Measurements from ENCODE around the gene AJUBA. TPM values are rescaled to one million over a fixed set of nuclear protein-coding genes. Genes with fewer than 3 reads are reported as not detected.

The AJUBA gene
- total and polyA plus RNA-seq, 4 experiments from 2014 or later = 0.30 to 3.9 (median 2.1) TPM

DNA sequence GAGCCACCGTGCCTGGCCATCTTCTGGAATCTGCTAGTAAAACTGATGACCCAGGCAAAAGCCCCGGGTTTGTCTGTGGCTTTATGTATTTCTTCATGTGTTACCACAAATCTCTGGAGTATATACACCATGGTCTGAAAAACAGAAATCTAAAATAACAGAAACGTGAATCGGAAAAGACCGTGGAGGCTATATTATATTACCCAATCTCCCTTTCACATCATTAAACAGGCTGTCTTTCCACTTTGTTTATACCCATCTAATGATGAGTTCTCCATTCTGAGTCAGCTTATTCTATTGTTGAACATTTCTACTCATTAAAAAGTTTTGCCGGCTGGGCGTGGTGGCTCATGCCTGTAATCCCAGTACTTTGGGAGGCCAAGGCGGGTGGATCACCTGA is 9.5 kb upstream of the AJUBA start:
- intact Hi-C loops (cut with micrococcal nuclease) = no loop called here
- H3K27me3 ChIP-seq (ENCODE audit: insufficient read depth, low read length) = no peaks in the 10 kb centered on the region
- Mint-ChIP-seq H3K4me3 (no peak overlapping the region), H3K27me3 (no peaks in the 10 kb centered on the region), H3K27ac (no peak overlapping the region), H3K4me1 (peaks cover 0 to under 1% (median 0%) of the 10 kb centered on the region in 4 donors), H3K9me3 (peaks cover 0 to 3% (median 0%) of the 10 kb centered on the region in 8 donors), H3K36me3 (peaks cover 10 to 18% of the 10 kb centered on the region in 2 donors)
- H3K27ac ChIP-seq (ENCODE audit: low read depth, low read length) = no peak overlapping the region
- no peak overlapping the region for H3K4me3 ChIP-seq (ENCODE audit: low read length in 2 of 2)
- ChIA-PET POLR2A (ENCODE audit: partially characterized antibody) (no interaction called here), CTCF (ENCODE audit: partially characterized antibody) (interaction anchor here (0.8 to 38.6 kb wide), 5 partner anchors 9 to 68 kb away, joined by 3 to 1070 read pairs (median 8); partner anchors contain the start of gene CDH24)
- no peaks in the 10 kb centered on the region for H3K36me3 ChIP-seq (ENCODE audit: insufficient read depth, low read length)
- no peak for DNase-seq
- no peaks in the 10 kb centered on the region for H3K4me1 ChIP-seq (ENCODE audit: insufficient read depth, low read length)
- no peaks in the 10 kb centered on the region for H3K9me3 ChIP-seq (ENCODE audit: control insufficient read depth in 1 of 2, low read length in 2 of 2)

GRCh38 chr14:22987291-22987690 is 4.9 kb upstream of the AJUBA start:
- Mint-ChIP-seq H3K4me3 (no peak overlapping the region), H3K27ac (no peak overlapping the region)
- DNase-seq = no peak

DNA sequence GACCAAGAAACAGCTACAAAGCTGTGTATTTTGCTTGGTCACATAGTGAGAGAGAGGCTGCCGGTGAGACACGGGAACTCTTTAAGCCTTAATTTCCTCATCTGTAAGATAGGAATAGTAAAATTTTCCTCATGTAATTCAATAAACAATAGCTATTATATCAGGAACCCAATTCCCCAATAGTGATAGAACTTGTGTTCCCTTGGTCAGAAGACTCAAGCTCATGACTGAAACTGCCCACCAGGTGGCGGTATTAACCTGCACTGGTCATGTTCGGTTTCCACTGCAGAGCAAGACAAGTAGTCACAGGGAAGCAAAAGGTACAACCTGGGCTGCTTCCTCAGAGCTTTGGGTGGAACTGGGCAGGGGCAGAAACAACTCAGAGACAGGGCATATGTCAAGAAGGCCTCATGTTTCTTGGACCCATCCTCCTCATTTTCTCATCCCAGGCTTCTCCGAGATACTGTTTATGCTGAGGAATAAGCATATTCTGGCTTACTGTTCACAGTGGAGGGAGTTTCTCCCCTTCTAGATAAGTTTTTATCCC is 4.2 kb upstream of the AJUBA start:
- CTCF ChIA-PET (ENCODE audit: partially characterized antibody) = interaction anchor here (0.6 to 38.6 kb wide), 50 partner anchors 9 to 415 kb away, joined by 3 to 1070 read pairs (median 4); partner anchors contain the start of genes ACIN1, C14orf119, CDH24 and DAD1

More at GRCh38 chr14:22987291-22987690, 4.9 kb upstream of the AJUBA start:
- H3K4me3 ChIP-seq (ENCODE audit: low read length in 2 of 2) = no peak overlapping the region
- ChIA-PET POLR2A (ENCODE audit: partially characterized antibody) (interaction anchor here (1.1 to 3.5 kb wide), 6 partner anchors 20 to 435 kb away, joined by 3 to 82 read pairs (median 7); partner anchors contain the start of genes CDH24 and PSMB5), CTCF (ENCODE audit: partially characterized antibody) (interaction anchor here (0.8 to 38.6 kb wide), 25 partner anchors 8 to 200 kb away, joined by 3 to 1070 read pairs (median 8); partner anchors contain the start of genes CDH24, HAUS4, PRMT5 and PSMB11)
- Mint-ChIP-seq H3K4me1 (peaks cover 0 to 4% (median 0%) of the 10 kb centered on the region in 4 donors), H3K9me3 (peaks cover 0 to 3% (median 0%) of the 10 kb centered on the region in 8 donors), H3K36me3 (peaks cover 3 to 17% of the 10 kb centered on the region in 2 donors), H3K27me3 (no peaks in the 10 kb centered on the region)
- no peaks in the 10 kb centered on the region for H3K27me3 ChIP-seq (ENCODE audit: insufficient read depth, low read length)
- no peaks in the 10 kb centered on the region for H3K9me3 ChIP-seq (ENCODE audit: control insufficient read depth in 1 of 2, low read length in 2 of 2)
- H3K27ac ChIP-seq (ENCODE audit: low read depth, low read length) = no peak overlapping the region
- no peaks in the 10 kb centered on the region for H3K36me3 ChIP-seq (ENCODE audit: insufficient read depth, low read length)
- intact Hi-C loops (cut with micrococcal nuclease) = loop anchor here (2.0 kb wide), 1 partner anchor 200 kb away; no protein-coding TSS in a partner anchor
- peaks cover 8% of the 10 kb centered on the region for H3K4me1 ChIP-seq (ENCODE audit: insufficient read depth, low read length)

GRCh38 chr14:22985894-22986507 is 3.6 kb upstream of the AJUBA start:
- DNase-seq = no peak
- CTCF ChIA-PET (ENCODE audit: partially characterized antibody) = interaction anchor here (0.6 to 38.6 kb wide), 50 partner anchors 9 to 415 kb away, joined by 3 to 1070 read pairs (median 4); partner anchors contain the start of genes ACIN1, C14orf119, CDH24 and DAD1
- H3K27ac Mint-ChIP-seq = no peak overlapping the region

More for the DNA sequence above, 4.2 kb upstream of the AJUBA start:
- H3K27me3 ChIP-seq (ENCODE audit: insufficient read depth, low read length) = no peaks in the 10 kb centered on the region
- no peaks in the 10 kb centered on the region for H3K9me3 ChIP-seq (ENCODE audit: control insufficient read depth in 1 of 2, low read length in 2 of 2)
- H3K4me1 Mint-ChIP-seq = peaks cover 0 to 4% (median 0%) of the 10 kb centered on the region in 4 donors
- H3K4me3 ChIP-seq (ENCODE audit: low read length in 2 of 2) = no peak overlapping the region
- H3K27ac Mint-ChIP-seq = peak overlapping the region in 1 of 7 donors; percentile 41
- DNase-seq = peak; percentile 80 to 86 (median 81)
- H3K27me3 Mint-ChIP-seq = no peaks in the 10 kb centered on the region
- H3K4me3 Mint-ChIP-seq = no peak overlapping the region
- H3K4me1 ChIP-seq (ENCODE audit: insufficient read depth, low read length) = peaks cover 8% of the 10 kb centered on the region
- peaks cover 3 to 16% of the 10 kb centered on the region in 2 donors for H3K36me3 Mint-ChIP-seq
- peaks cover 0 to 3% (median 0%) of the 10 kb centered on the region in 8 donors for H3K9me3 Mint-ChIP-seq
- H3K36me3 ChIP-seq (ENCODE audit: insufficient read depth, low read length) = no peaks in the 10 kb centered on the region
- POLR2A ChIA-PET (ENCODE audit: partially characterized antibody) = interaction anchor here (0.8 to 3.5 kb wide), 12 partner anchors 8 to 434 kb away, joined by 3 to 82 read pairs (median 5); partner anchors contain the start of genes CDH24 and PSMB5
- intact Hi-C loops (cut with micrococcal nuclease) = loop anchor here (1.0 to 2.0 kb wide), 4 partner anchors 49 to 429 kb away; no protein-coding TSS in a partner anchor
- no peak overlapping the region for H3K27ac ChIP-seq (ENCODE audit: low read depth, low read length)

GRCh38 chr14:22984959-22985658 is 2.8 kb upstream of the AJUBA start:
- peaks cover 0 to 8% (median 2%) of the 10 kb centered on the region in 4 donors for H3K4me1 Mint-ChIP-seq
- H3K9me3 Mint-ChIP-seq = peaks cover 0 to 3% (median 0%) of the 10 kb centered on the region in 8 donors
- ChIA-PET CTCF (ENCODE audit: partially characterized antibody) (interaction anchor here (1.1 to 38.6 kb wide), 13 partner anchors 10 to 414 kb away, joined by 3 to 1070 read pairs (median 20); partner anchors contain the start of genes CDH24, DAD1, HAUS4 and PRMT5), POLR2A (ENCODE audit: partially characterized antibody) (interaction anchor here (0.6 to 4.1 kb wide), 5 partner anchors 10 to 272 kb away, joined by 4 to 82 read pairs (median 9); partner anchors contain the start of gene CDH24)
- no peaks in the 10 kb centered on the region for H3K27me3 Mint-ChIP-seq
- H3K36me3 ChIP-seq (ENCODE audit: insufficient read depth, low read length) = no peaks in the 10 kb centered on the region
- intact Hi-C loops (cut with micrococcal nuclease) = loop anchor here (5.0 kb wide), 1 partner anchor 113 kb away; the partner anchor contains the start of gene LRP10
- no peak overlapping the region for H3K4me3 ChIP-seq (ENCODE audit: low read length in 2 of 2)
- no peaks in the 10 kb centered on the region for H3K9me3 ChIP-seq (ENCODE audit: control insufficient read depth in 1 of 2, low read length in 2 of 2)
- H3K4me1 ChIP-seq (ENCODE audit: insufficient read depth, low read length) = peaks cover 17% of the 10 kb centered on the region
- peak overlapping the region in 2 of 7 donors; percentile 2 to 14 for H3K27ac Mint-ChIP-seq
- H3K36me3 Mint-ChIP-seq = peaks cover 2 to 15% of the 10 kb centered on the region in 2 donors
- H3K27me3 ChIP-seq (ENCODE audit: insufficient read depth, low read length) = no peaks in the 10 kb centered on the region
- H3K27ac ChIP-seq (ENCODE audit: low read depth, low read length) = no peak overlapping the region
- peak overlapping the region in 1 of 8 donors; percentile 2 for H3K4me3 Mint-ChIP-seq
- no peak for DNase-seq

More at GRCh38 chr14:22985894-22986507, 3.6 kb upstream of the AJUBA start:
- Mint-ChIP-seq H3K27me3 (no peaks in the 10 kb centered on the region), H3K9me3 (peaks cover 0 to 3% (median 0%) of the 10 kb centered on the region in 8 donors), H3K36me3 (peaks cover 3 to 16% of the 10 kb centered on the region in 2 donors), H3K4me1 (peaks cover 0 to 4% (median 0%) of the 10 kb centered on the region in 4 donors), H3K4me3 (no peak overlapping the region)
- Histone ChIP-seq H3K27ac (ENCODE audit: low read depth, low read length) (no peak overlapping the region), H3K4me1 (ENCODE audit: insufficient read depth, low read length) (peaks cover 11% of the 10 kb centered on the region), H3K36me3 (ENCODE audit: insufficient read depth, low read length) (no peaks in the 10 kb centered on the region), H3K9me3 (ENCODE audit: control insufficient read depth in 1 of 2, low read length in 2 of 2) (no peaks in the 10 kb centered on the region), H3K27me3 (ENCODE audit: insufficient read depth, low read length) (no peaks in the 10 kb centered on the region), H3K4me3 (ENCODE audit: low read length in 2 of 2) (no peak overlapping the region)
- POLR2A ChIA-PET (ENCODE audit: partially characterized antibody) = interaction anchor here (0.8 to 3.5 kb wide), 12 partner anchors 9 to 433 kb away, joined by 3 to 82 read pairs (median 5); partner anchors contain the start of genes CDH24 and PSMB5
- intact Hi-C loops (cut with micrococcal nuclease) = loop anchor here (1.0 to 2.0 kb wide), 4 partner anchors 49 to 429 kb away; no protein-coding TSS in a partner anchor

- peak in 3 of 5 donors; percentile 9 to 13 (median 10) for DNase-seq
- Histone ChIP-seq H3K9me3 (ENCODE audit: control insufficient read depth in 1 of 2, low read length in 2 of 2) (no peaks in the 10 kb centered on the region), H3K4me1 (ENCODE audit: insufficient read depth, low read length) (peaks cover 19% of the 10 kb centered on the region), H3K27me3 (ENCODE audit: insufficient read depth, low read length) (no peaks in the 10 kb centered on the region), H3K36me3 (ENCODE audit: insufficient read depth, low read length) (no peaks in the 10 kb centered on the region), H3K4me3 (ENCODE audit: low read length in 2 of 2) (peak overlapping the region; percentile 40 to 76), H3K27ac (ENCODE audit: low read depth, low read length) (peak overlapping the region; percentile 11)
- Mint-ChIP-seq H3K9me3 (no peaks in the 10 kb centered on the region), H3K27ac (peak overlapping the region in 2 of 7 donors; percentile 34 to 52), H3K4me3 (peak overlapping the region in 4 of 8 donors; percentile 79 to 83 (median 82)), H3K27me3 (no peaks in the 10 kb centered on the region), H3K4me1 (peaks cover 3 to 14% (median 6%) of the 10 kb centered on the region in 4 donors), H3K36me3 (peaks cover 0 to 2% of the 10 kb centered on the region in 2 donors)
- POLR2A ChIA-PET (ENCODE audit: partially characterized antibody) = interaction anchor here (0.6 to 4.1 kb wide), 18 partner anchors 8 to 425 kb away, joined by 3 to 30 read pairs (median 5); partner anchors contain the start of genes ACIN1, C14orf119, DAD1 and HAUS4
- CTCF ChIA-PET (ENCODE audit: partially characterized antibody) = interaction anchor here (1.0 to 38.6 kb wide), 15 partner anchors 11 to 411 kb away, joined by 3 to 1070 read pairs (median 4); partner anchors contain the start of genes CDH24, HAUS4, PRMT5 and REM2
- intact Hi-C loops (cut with micrococcal nuclease) = loop anchor here (5.0 kb wide), 1 partner anchor 110 kb away; the partner anchor contains the start of gene LRP10
Observed at GRCh38 chr14:22981876-22982476, 375 bp downstream of the AJUBA start.
